Smooth muscle cell (in vitro differentiated cells): ENCODE measurements around the gene MARCHF3. TPM values are rescaled to one million over a fixed set of nuclear protein-coding genes. Genes with fewer than 3 reads are reported as not detected.
A peak's percentile ranks its signal among the peaks of the same experiment; 100 is the strongest.
"Not testable (repeated sequence)": the region's sequence is repeated elsewhere in the genome, so short reads cannot be mapped to it uniquely, and the experiment has no call there.

Experiments
- DNase-seq: peaks from one replicate; lab custom pipeline; 2025; ENCODE audit not compliant: unreplicated experiment; lab: John Stamatoyannopoulos, UW
- H2AFZ ChIP-seq: fragments of 200-600 bp; sonication (generic); 2 replicates; pipeline ENCODE4 v1.6.0; 2016; ENCODE audit warnings: antibody characterized with exemption, low read depth, mild to moderate bottlenecking
- H3F3A ChIP-seq: fragments of 200-600 bp; sonication (generic); 2 replicates; pipeline ENCODE4 v1.6.0; 2017; ENCODE audit warnings: antibody characterized with exemption, low read depth
- H3K27ac ChIP-seq: fragments of 200-600 bp; sonication (generic); 2 replicates; pipeline ENCODE4 v1.5.1; 2016; ENCODE audit warnings: low read depth, mild to moderate bottlenecking
- H3K27me3 ChIP-seq: fragments of 200-600 bp; sonication (generic); 2 replicates; pipeline ENCODE4 v1.6.1; 2016; ENCODE audit warnings: low read depth, mild to moderate bottlenecking
- H3K36me3 ChIP-seq: fragments of 200-600 bp; sonication (generic); 2 replicates; pipeline ENCODE4 v1.5.1; 2016; ENCODE audit warnings: low read depth
- H3K4me1 ChIP-seq: fragments of 200-600 bp; sonication (generic); 2 replicates; pipeline ENCODE4 v1.5.1; 2016; ENCODE audit warnings: low read depth
- H3K4me2 ChIP-seq: fragments of 200-600 bp; sonication (generic); 2 replicates; pipeline ENCODE4 v1.6.0; 2016; ENCODE audit warnings: mild to moderate bottlenecking
- H3K4me3 ChIP-seq: fragments of 200-600 bp; sonication (generic); 2 replicates; pipeline ENCODE4 v1.5.1; 2016; ENCODE audit warnings: mild to moderate bottlenecking
- H3K79me2 ChIP-seq: fragments of 200-600 bp; sonication (generic); 2 replicates; pipeline ENCODE4 v1.6.0; 2016; ENCODE audit warnings: low read depth, mild to moderate bottlenecking
- H3K9ac ChIP-seq: fragments of 200-600 bp; sonication (generic); 2 replicates; pipeline ENCODE4 v1.6.0; 2016; ENCODE audit warnings: low read depth
- H3K9me3 ChIP-seq: fragments of 200-600 bp; sonication (generic); replicated peaks from 2 replicates; pipeline ENCODE4 v1.5.1; 2016; ENCODE audit warnings: low read depth
- H4K20me1 ChIP-seq: fragments of 200-600 bp; sonication (generic); 2 replicates; pipeline ENCODE4 v1.6.0; 2016; ENCODE audit warnings: low read depth
- WGBS: methylation state at CpG from one replicate; pipeline ENCODE4 v1.1.7; 2016; ENCODE audit warnings: low lambda C conversion rate; 5-methylcytosine and 5-hydroxymethylcytosine counted together
- polyA plus RNA-seq: library from polyadenylated mRNA; unstranded; fragments of >200 nt; fragmentation: Nextera tagmentation; extraction: Ambion mirVana; gene quantifications from 2 replicates; pipeline ENCODE4 v1.2.1, GENCODE V29; 2016
- total RNA-seq: library from RNA; depleted of rRNA; stranded (reverse); fragments of >200 nt; gene quantifications from 2 replicates; pipeline ENCODE4 v1.2.3, GENCODE V29; 2014
- TF ChIP-seq, protein P1 (sequence below): fragments of 200-600 bp; sonication (generic); IDR thresholded peaks from 2 replicates; pipeline ENCODE4 v1.5.1; 2017; ENCODE audit warnings: borderline replicate concordance, mild to moderate bottlenecking, antibody characterized with exemption; ENCODE audit not compliant: insufficient read depth, poor library complexity, severe bottlenecking

Gene MARCHF3
- total and polyA plus RNA-seq, 2 experiments from 2014 or later, result 17.8 to 30.8 TPM

DNA sequence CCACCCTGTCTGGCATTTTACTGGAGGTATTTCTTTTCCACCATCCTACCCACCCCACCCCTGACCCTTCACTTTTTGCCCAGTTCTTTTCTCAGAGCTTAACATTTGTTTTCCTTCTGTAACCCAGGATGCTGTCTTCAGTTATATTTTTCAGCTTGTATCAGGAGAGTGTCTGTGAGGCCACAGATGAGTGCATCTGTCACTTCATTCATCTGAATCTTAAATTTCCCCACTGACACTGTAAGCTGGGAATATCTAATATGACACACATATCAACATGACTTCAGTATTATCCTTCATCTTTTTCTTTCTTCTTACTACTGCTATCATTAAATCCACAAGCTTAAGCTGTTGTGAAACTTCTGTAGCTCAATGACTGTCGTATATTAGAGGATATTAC is 4.9 kb downstream of the MARCHF3 start:
- TF ChIP-seq, protein P1, sequence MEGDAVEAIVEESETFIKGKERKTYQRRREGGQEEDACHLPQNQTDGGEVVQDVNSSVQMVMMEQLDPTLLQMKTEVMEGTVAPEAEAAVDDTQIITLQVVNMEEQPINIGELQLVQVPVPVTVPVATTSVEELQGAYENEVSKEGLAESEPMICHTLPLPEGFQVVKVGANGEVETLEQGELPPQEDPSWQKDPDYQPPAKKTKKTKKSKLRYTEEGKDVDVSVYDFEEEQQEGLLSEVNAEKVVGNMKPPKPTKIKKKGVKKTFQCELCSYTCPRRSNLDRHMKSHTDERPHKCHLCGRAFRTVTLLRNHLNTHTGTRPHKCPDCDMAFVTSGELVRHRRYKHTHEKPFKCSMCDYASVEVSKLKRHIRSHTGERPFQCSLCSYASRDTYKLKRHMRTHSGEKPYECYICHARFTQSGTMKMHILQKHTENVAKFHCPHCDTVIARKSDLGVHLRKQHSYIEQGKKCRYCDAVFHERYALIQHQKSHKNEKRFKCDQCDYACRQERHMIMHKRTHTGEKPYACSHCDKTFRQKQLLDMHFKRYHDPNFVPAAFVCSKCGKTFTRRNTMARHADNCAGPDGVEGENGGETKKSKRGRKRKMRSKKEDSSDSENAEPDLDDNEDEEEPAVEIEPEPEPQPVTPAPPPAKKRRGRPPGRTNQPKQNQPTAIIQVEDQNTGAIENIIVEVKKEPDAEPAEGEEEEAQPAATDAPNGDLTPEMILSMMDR, result no peak
- peaks cover 14% of the 10 kb centered on the region for H3K79me2 ChIP-seq
- H3K36me3 ChIP-seq, result no peaks in the 10 kb centered on the region
- peak overlapping the region; percentile 24 for H3K27ac ChIP-seq
- 45% methylated on average over 1 of the region's 1 CpG for WGBS
- no peaks in the 10 kb centered on the region for H3F3A ChIP-seq
- H3K9me3 ChIP-seq, result no peaks in the 10 kb centered on the region
- H2AFZ ChIP-seq, result no peak overlapping the region
- no peak for DNase-seq
- peaks cover 2% of the 10 kb centered on the region for H3K27me3 ChIP-seq
- H3K4me3 ChIP-seq, result no peak overlapping the region
- no peak overlapping the region for H3K9ac ChIP-seq
- peak overlapping the region; percentile 52 for H3K4me2 ChIP-seq
- peaks cover 3% of the 10 kb centered on the region for H3K4me1 ChIP-seq
- no peaks in the 10 kb centered on the region for H4K20me1 ChIP-seq

DNA sequence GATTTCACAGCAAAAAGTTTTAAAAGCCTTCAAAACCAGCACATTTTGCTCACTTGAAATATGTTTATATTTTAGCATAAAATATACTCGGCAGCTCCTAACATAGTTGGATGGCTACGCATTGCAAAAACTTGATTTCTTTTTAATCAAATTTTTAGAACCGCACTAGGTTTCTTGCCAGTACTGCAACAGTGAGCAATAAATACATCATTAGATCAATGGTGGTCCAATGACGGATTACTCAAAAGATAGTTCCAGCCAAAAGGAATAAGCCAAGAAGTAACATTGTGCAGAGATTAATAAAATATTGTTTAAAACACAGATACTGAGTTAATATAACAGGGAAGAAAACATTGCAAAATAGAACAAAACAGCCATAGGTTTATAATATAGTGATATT is 5.5 kb downstream of the MARCHF3 start:
- Histone ChIP-seq H2AFZ (no peak overlapping the region), H3K36me3 (no peaks in the 10 kb centered on the region), H3K79me2 (peaks cover 14% of the 10 kb centered on the region), H3K4me1 (peaks cover 3% of the 10 kb centered on the region), H3K4me3 (no peak overlapping the region), H4K20me1 (no peaks in the 10 kb centered on the region), H3K9me3 (no peaks in the 10 kb centered on the region), H3K27ac (no peak overlapping the region), H3F3A (no peaks in the 10 kb centered on the region), H3K4me2 (no peak overlapping the region), H3K27me3 (peaks cover 2% of the 10 kb centered on the region), H3K9ac (no peak overlapping the region)
- TF ChIP-seq, protein P1, result no peak
- no peak for DNase-seq
- WGBS, result 98% methylated on average over 4 of the region's 4 CpGs

DNA sequence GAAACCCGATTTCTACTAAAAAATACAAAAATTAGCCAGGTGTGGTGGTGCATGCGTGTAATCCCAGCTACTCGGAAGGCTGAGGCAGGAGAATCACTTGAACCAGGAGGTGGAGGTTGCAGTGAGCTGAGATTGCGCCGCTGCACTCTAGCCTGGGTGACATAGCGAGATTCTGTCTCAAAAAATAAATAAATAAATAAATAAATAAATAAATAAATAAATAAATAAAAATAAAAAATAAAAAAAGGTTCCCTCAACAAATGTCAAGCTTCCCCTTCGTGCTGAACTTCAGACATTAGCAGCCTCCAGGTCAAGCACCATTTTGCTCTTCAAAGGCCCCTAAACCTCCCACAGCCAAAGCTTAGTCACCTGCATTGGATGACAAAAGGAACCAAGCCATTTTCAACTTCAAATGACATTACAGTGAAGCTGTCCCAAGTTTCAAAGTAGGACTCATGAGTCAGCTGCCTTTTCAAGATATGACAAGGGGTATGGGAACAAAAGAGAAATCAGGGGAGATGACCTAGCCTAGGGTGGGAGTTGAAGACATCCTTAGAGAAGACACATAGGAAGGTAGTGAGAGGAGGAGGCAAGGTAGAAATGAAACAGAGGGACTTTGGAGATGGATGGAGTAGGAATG is 6.7 kb downstream of the MARCHF3 start:
- H2AFZ ChIP-seq, H4K20me1 ChIP-seq, H3K9ac ChIP-seq, H3K27ac ChIP-seq, DNase-seq, H3K4me3 ChIP-seq, H3K4me1 ChIP-seq, H3K36me3 ChIP-seq, H3K9me3 ChIP-seq, H3K27me3 ChIP-seq, H3K4me2 ChIP-seq, H3F3A ChIP-seq: not testable (repeated sequence)
- 92% methylated on average over 7 of the region's 7 CpGs for WGBS
- H3K79me2 ChIP-seq, result peaks cover 14% of the 10 kb centered on the region

DNA sequence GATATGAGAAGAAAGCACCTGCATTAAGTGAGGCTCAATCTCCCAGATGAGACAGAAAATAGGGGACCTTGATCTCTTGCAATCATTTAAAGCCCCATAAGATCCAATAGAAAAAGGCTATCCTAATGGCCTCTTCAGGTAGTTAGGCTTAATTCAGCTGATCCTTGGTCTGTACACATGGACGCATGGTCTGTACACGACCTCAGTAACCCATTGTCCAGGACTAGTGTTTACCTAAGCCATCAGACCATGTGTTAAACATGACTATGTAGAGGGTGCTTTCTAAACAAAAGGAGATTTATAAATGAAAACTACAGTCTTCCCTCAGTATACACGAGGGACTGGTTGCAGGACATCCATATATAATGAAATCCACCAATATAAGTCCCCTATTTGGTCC is 7.5 kb downstream of the MARCHF3 start:
- Histone ChIP-seq H3K79me2 (peaks cover 11% of the 10 kb centered on the region), H3K36me3 (no peaks in the 10 kb centered on the region), H3K4me2 (no peak overlapping the region), H3K4me3 (no peak overlapping the region), H4K20me1 (no peaks in the 10 kb centered on the region), H2AFZ (no peak overlapping the region), H3F3A (no peaks in the 10 kb centered on the region), H3K9ac (no peak overlapping the region), H3K4me1 (no peaks in the 10 kb centered on the region), H3K9me3 (no peaks in the 10 kb centered on the region), H3K27me3 (no peaks in the 10 kb centered on the region), H3K27ac (no peak overlapping the region)
- 92% methylated on average over 3 of the region's 3 CpGs for WGBS
- DNase-seq, result no peak
- TF ChIP-seq, protein P1, result no peak
